ENCODE data around the gene FAM111B.
A peak's percentile ranks its signal among the peaks of the same experiment; 100 is the strongest.
"Not testable (repeated sequence)": the region's sequence is repeated elsewhere in the genome, so short reads cannot be mapped to it uniquely, and the experiment has no call there.

FAM111B gene

GRCh38 chr11:59119826-59120225, 12.8 kb downstream of the FAM111B start:
- no peak for DNase-seq (ENCODE audit: low read depth)
- no peak overlapping the region for H3K4me3 ChIP-seq (ENCODE audit: control insufficient read depth, low read depth, low read length)
- TF ChIP-seq CTCF (conservative IDR thresholded peaks at IDR 0.05; ENCODE audit: control insufficient read depth, insufficient read depth, low read depth, low read length), result no peak

GRCh38 chr11:59135648-59136461, 28.8 kb downstream of the FAM111B start:
- TF ChIP-seq CTCF (conservative IDR thresholded peaks at IDR 0.05; ENCODE audit: control insufficient read depth, insufficient read depth, low read depth, low read length), result peak; percentile 98
- H3K4me3 ChIP-seq (ENCODE audit: control insufficient read depth, low read depth, low read length), result no peak overlapping the region

GRCh38 chr11:59136551-59136950, 29.5 kb downstream of the FAM111B start:
- DNase-seq (ENCODE audit: low read depth); H3K4me3 ChIP-seq (ENCODE audit: control insufficient read depth, low read depth, low read length): not testable (repeated sequence)

More at GRCh38 chr11:59135648-59136461, 28.8 kb downstream of the FAM111B start:
- peak; percentile 69 for DNase-seq (ENCODE audit: low read depth)

GRCh38 chr11:59137190-59137589, 30.2 kb downstream of the FAM111B start:
- H3K4me3 ChIP-seq (ENCODE audit: control insufficient read depth, low read depth, low read length), result no peak overlapping the region
- no peak for DNase-seq (ENCODE audit: low read depth)
- TF ChIP-seq CTCF (conservative IDR thresholded peaks at IDR 0.05; ENCODE audit: control insufficient read depth, insufficient read depth, low read depth, low read length), result no peak

- no peak overlapping the region for H3K4me3 ChIP-seq (ENCODE audit: control insufficient read depth, low read depth, low read length)
- no peak for DNase-seq (ENCODE audit: low read depth)
- TF ChIP-seq CTCF (conservative IDR thresholded peaks at IDR 0.05; ENCODE audit: control insufficient read depth, insufficient read depth, low read depth, low read length), result no peak
These were observed 31.6 kb downstream of the FAM111B start for GRCh38 chr11:59138643-59139042.

- H3K4me3 ChIP-seq (ENCODE audit: control insufficient read depth, low read depth, low read length), result no peak overlapping the region
- no peak for TF ChIP-seq CTCF (conservative IDR thresholded peaks at IDR 0.05; ENCODE audit: control insufficient read depth, insufficient read depth, low read depth, low read length)
- DNase-seq (ENCODE audit: low read depth), result no peak
These were observed 34.2 kb downstream of the FAM111B start for GRCh38 chr11:59141191-59141590.

GRCh38 chr11:59141673-59142460, 34.8 kb downstream of the FAM111B start:
- peak; percentile 50 for DNase-seq (ENCODE audit: low read depth)
- peak overlapping the region; percentile 74 for H3K4me3 ChIP-seq (ENCODE audit: control insufficient read depth, low read depth, low read length)
- no peak for TF ChIP-seq CTCF (conservative IDR thresholded peaks at IDR 0.05; ENCODE audit: control insufficient read depth, insufficient read depth, low read depth, low read length)
